IMR-90 (cell line): ENCODE results near the gene IMPDH1. TPM values are rescaled to one million over a fixed set of nuclear protein-coding genes. Genes with fewer than 3 reads are reported as not detected.

Source experiments
- ATAC-seq: fragments of 200-7000 bp; cut with Tn5 transposase; 2 replicates; pipeline ENCODE4 v1.9.1; 2020; ENCODE audit warnings: low read depth, mild to moderate bottlenecking, moderate library complexity
- BruUV-seq: library from RNA; stranded (reverse); fragments of 400-500 nt; replicated peaks from 2 replicates; lab custom pipeline; 2021; lab: Mats Ljungman, UMichigan
- CTCF ChIA-PET: fragments of 300-600 bp; formaldehyde crosslinking; extraction: SDS; loops from one replicate; lab custom pipeline; 2021; ENCODE audit warnings: antibody characterized with exemption; lab: Yijun Ruan, JAX
- POLR2A ChIA-PET: fragments of 300-600 bp; sonication (Branson Sonifier 250); formaldehyde crosslinking; loops from one replicate; lab custom pipeline; 2022; ENCODE audit warnings: antibody characterized with exemption; ENCODE audit not compliant: unreplicated experiment; lab: Charles Lee
- DNase-seq: peaks from one replicate; pipeline ENCODE4 v3.0.0; 2013
- H2AFZ ChIP-seq: replicated peaks from 2 replicates; pipeline ENCODE3; 2013; ENCODE audit warnings: low read length, mild to moderate bottlenecking; ENCODE audit not compliant: poor library complexity
- H2AK5ac ChIP-seq: 2 replicates; pipeline ENCODE4 v1.6.1; 2013; ENCODE audit warnings: low read depth, low read length, inconsistent platforms
- H2AK9ac ChIP-seq: replicated peaks from 2 replicates; pipeline ENCODE3; 2013; ENCODE audit warnings: mild to moderate bottlenecking, low read depth, low read length, moderate library complexity; ENCODE audit not compliant: poor library complexity
- H2BK120ac ChIP-seq: 2 replicates; pipeline ENCODE4 v1.6.1; 2013; ENCODE audit warnings: low read depth, low read length, inconsistent platforms
- H2BK15ac ChIP-seq: 3 replicates; pipeline ENCODE4 v1.6.1; 2013; ENCODE audit warnings: low read depth, low read length, inconsistent platforms
- H2BK20ac ChIP-seq: 2 replicates; pipeline ENCODE4 v1.6.1; 2013; ENCODE audit warnings: low read depth, mild to moderate bottlenecking, inconsistent platforms, low read length, moderate library complexity
- H2BK5ac ChIP-seq: 2 replicates; pipeline ENCODE4 v1.6.1; 2013; ENCODE audit warnings: mild to moderate bottlenecking, low read depth, low read length, inconsistent platforms; ENCODE audit not compliant: poor library complexity, severe bottlenecking
- H3K14ac ChIP-seq: replicated peaks from 2 replicates; pipeline ENCODE4 v1.6.1; 2013; ENCODE audit warnings: low read depth, low read length, inconsistent platforms
- H3K18ac ChIP-seq: 2 replicates; pipeline ENCODE4 v1.6.1; 2013; ENCODE audit warnings: low read depth, low read length, control low read depth
- H3K23ac ChIP-seq: 2 replicates; pipeline ENCODE4 v1.6.1; 2013; ENCODE audit warnings: low read depth, low read length, inconsistent platforms
- H3K27ac ChIP-seq: 2 replicates; pipeline ENCODE4 v1.5.1; 2013; ENCODE audit warnings: mild to moderate bottlenecking, control low read depth, low read length; ENCODE audit not compliant: insufficient read depth
- H3K27me3 ChIP-seq: 2 replicates; pipeline ENCODE4 v1.6.1; 2013; ENCODE audit warnings: low read length; ENCODE audit not compliant: control insufficient read depth, insufficient read depth
- H3K36me3 ChIP-seq: 2 replicates; pipeline ENCODE4 v1.6.1; 2013; ENCODE audit warnings: low read length, mixed read lengths; ENCODE audit not compliant: control insufficient read depth, insufficient read depth
- H3K4ac ChIP-seq: 2 replicates; pipeline ENCODE4 v1.6.1; 2013; ENCODE audit warnings: low read depth, low read length, inconsistent platforms
- H3K4me1 ChIP-seq: 2 replicates; pipeline ENCODE4 v1.6.1; 2013; ENCODE audit warnings: low read length, mixed read lengths; ENCODE audit not compliant: control insufficient read depth, insufficient read depth
- H3K4me2 ChIP-seq: 2 replicates; pipeline ENCODE4 v1.6.1; 2013; ENCODE audit warnings: low read depth, mild to moderate bottlenecking, control low read depth, low read length, moderate library complexity
- H3K4me3 ChIP-seq: 2 replicates; pipeline ENCODE4 v1.5.1; 2013; ENCODE audit warnings: low read depth, mild to moderate bottlenecking, control low read depth, low read length, moderate library complexity; ENCODE audit not compliant: insufficient read depth
- H3K56ac ChIP-seq: 2 replicates; pipeline ENCODE4 v1.6.1; 2013; ENCODE audit warnings: low read length, inconsistent platforms; ENCODE audit not compliant: insufficient read depth; ENCODE audit errors: extremely low read depth
- H3K79me1 ChIP-seq, 2 experiments: 2 replicates each; pipeline ENCODE4 v1.6.1; 2013; ENCODE audit warnings: low read length in 2 of 2, inconsistent platforms in 1 of 2, low read depth in 1 of 2
- H3K9ac ChIP-seq: 2 replicates; pipeline ENCODE4 v1.6.1; 2013; ENCODE audit warnings: low read depth, low read length, control low read depth
- H3K9me1 ChIP-seq: 2 replicates; pipeline ENCODE4 v1.6.1; 2013; ENCODE audit warnings: low read length, inconsistent platforms; ENCODE audit not compliant: insufficient read depth
- H3K9me3 ChIP-seq: 2 replicates; pipeline ENCODE4 v1.6.1; 2013; ENCODE audit warnings: low read length; ENCODE audit not compliant: control insufficient read depth, insufficient read depth
- H4K20me1 ChIP-seq: 2 replicates; pipeline ENCODE4 v1.6.1; 2013; ENCODE audit warnings: low read length, inconsistent platforms; ENCODE audit not compliant: insufficient read depth
- H4K5ac ChIP-seq: 2 replicates; pipeline ENCODE4 v1.6.1; 2013; ENCODE audit warnings: mild to moderate bottlenecking, low read depth, low read length, control low read depth
- H4K8ac ChIP-seq, 2 experiments: 2 replicates each; pipeline ENCODE4 v1.6.1; 2013; ENCODE audit warnings: low read depth in 2 of 2, low read length in 2 of 2, control low read depth in 1 of 2, inconsistent platforms in 1 of 2
- H4K91ac ChIP-seq: 2 replicates; pipeline ENCODE4 v1.6.1; 2013; ENCODE audit warnings: low read depth, low read length, inconsistent platforms; ENCODE audit not compliant: insufficient read depth
- BHLHE40 ChIP-seq: fragments of 150-350 bp; IDR thresholded peaks from 2 replicates; pipeline ENCODE4 v1.6.1; 2016; ENCODE audit warnings: mild to moderate bottlenecking, low read depth, low read length
- CEBPB ChIP-seq: IDR thresholded peaks from 2 replicates; pipeline ENCODE4 v1.6.1; 2012; ENCODE audit warnings: low read depth, low read length, improper control_type of control experiment
- CHD1 ChIP-seq: IDR thresholded peaks from 2 replicates; pipeline ENCODE4 v1.6.1; 2012; ENCODE audit warnings: low read depth, low read length, improper control_type of control experiment
- FOS ChIP-seq: fragments of 150-350 bp; IDR thresholded peaks from 2 replicates; pipeline ENCODE4 v1.6.1; 2016; ENCODE audit warnings: low read depth, low read length
- MAFK ChIP-seq: IDR thresholded peaks from 2 replicates; pipeline ENCODE4 v1.6.1; 2012; ENCODE audit warnings: low read depth, low read length, improper control_type of control experiment
- MAZ ChIP-seq: IDR thresholded peaks from 2 replicates; pipeline ENCODE4 v1.6.1; 2012; ENCODE audit warnings: low read depth, mild to moderate bottlenecking, low read length, improper control_type of control experiment, moderate library complexity, borderline replicate concordance
- MXI1 ChIP-seq: IDR thresholded peaks from 2 replicates; pipeline ENCODE4 v1.6.1; 2012; ENCODE audit warnings: low read depth, mild to moderate bottlenecking, low read length, moderate library complexity, borderline replicate concordance
- NFE2L2 ChIP-seq: fragments of 150-350 bp; IDR thresholded peaks from 2 replicates; pipeline ENCODE4 v1.6.1; 2016; ENCODE audit warnings: low read depth, mild to moderate bottlenecking, low read length
- POLR2A ChIP-seq: IDR thresholded peaks from 2 replicates; pipeline ENCODE4 v1.6.1; 2012; ENCODE audit warnings: mild to moderate bottlenecking, low read depth, low read length
- RAD21 ChIP-seq: IDR thresholded peaks from 2 replicates; pipeline ENCODE4 v1.6.1; 2012; ENCODE audit warnings: low read length, improper control_type of control experiment
- RCOR1 ChIP-seq: IDR thresholded peaks from 2 replicates; pipeline ENCODE4 v1.6.1; 2012; ENCODE audit warnings: mild to moderate bottlenecking, low read length, improper control_type of control experiment; ENCODE audit not compliant: insufficient replicate concordance
- RFX5 ChIP-seq: IDR thresholded peaks from 2 replicates; pipeline ENCODE4 v1.8.0; 2012; ENCODE audit warnings: low read depth, mild to moderate bottlenecking, low read length, moderate library complexity
- SMC3 ChIP-seq: fragments of 150-350 bp; IDR thresholded peaks from 2 replicates; pipeline ENCODE4 v1.6.1; 2016; ENCODE audit warnings: low read depth, mild to moderate bottlenecking, antibody characterized with exemption, low read length, moderate library complexity
- dilution Hi-C: fragments of 300-500 bp; cut with HindIII; formaldehyde crosslinking; loops from one replicate; pipeline ENCODE4 v1.14.3; 2018; ENCODE audit warnings: low sequenced_read_pairs; ENCODE audit not compliant: unreplicated experiment
- in situ Hi-C: fragments of 300-500 bp; cut with MboI; formaldehyde crosslinking; loops from 3 replicates; pipeline ENCODE4 v1.14.3; 2019; ENCODE audit warnings: low sequenced_read_pairs, inconsistent platforms, mixed read lengths
- intact Hi-C: fragments of 100-400 bp; cut with micrococcal nuclease; formaldehyde crosslinking; loops from 2 replicates; pipeline ENCODE4 v1.10.0; 2022
- polyA plus RNA-seq, 3 experiments: library from polyadenylated mRNA; depleted of rRNA; stranded (reverse); fragments of >200 nt; gene quantifications; 2 replicates each; pipeline ENCODE4 v1.2.3, GENCODE V29; 2012; ENCODE audit warnings: low replicate concordance in 1 of 3
- total RNA-seq: library from RNA; depleted of rRNA; stranded (reverse); fragments of >200 nt; gene quantifications from 2 replicates; pipeline ENCODE4 v1.2.3, GENCODE V29; 2012
- TF ChIP-seq, protein P1 (sequence below): fragments of 150-350 bp; IDR thresholded peaks from 2 replicates; pipeline ENCODE4 v1.6.1; 2016; ENCODE audit warnings: low read depth, mild to moderate bottlenecking, low read length, moderate library complexity, borderline replicate concordance
- TF ChIP-seq, protein P2 (sequence below): fragments of 150-350 bp; IDR thresholded peaks from 2 replicates; pipeline ENCODE4 v1.6.1; 2017; ENCODE audit warnings: mild to moderate bottlenecking, antibody characterized with exemption, low read length, low read depth
- TF ChIP-seq, protein P3 (sequence below): conservative IDR thresholded peaks from 2 replicates; pipeline ENCODE4 v1.5.1; 2012; ENCODE audit warnings: mild to moderate bottlenecking, low read depth, low read length, improper control_type of control experiment

IMPDH1 gene
- total and polyA plus RNA-seq, 2 of the 4 experiments (the other 2 are of a cell fraction), result 49.5 to 69.3 TPM

DNA sequence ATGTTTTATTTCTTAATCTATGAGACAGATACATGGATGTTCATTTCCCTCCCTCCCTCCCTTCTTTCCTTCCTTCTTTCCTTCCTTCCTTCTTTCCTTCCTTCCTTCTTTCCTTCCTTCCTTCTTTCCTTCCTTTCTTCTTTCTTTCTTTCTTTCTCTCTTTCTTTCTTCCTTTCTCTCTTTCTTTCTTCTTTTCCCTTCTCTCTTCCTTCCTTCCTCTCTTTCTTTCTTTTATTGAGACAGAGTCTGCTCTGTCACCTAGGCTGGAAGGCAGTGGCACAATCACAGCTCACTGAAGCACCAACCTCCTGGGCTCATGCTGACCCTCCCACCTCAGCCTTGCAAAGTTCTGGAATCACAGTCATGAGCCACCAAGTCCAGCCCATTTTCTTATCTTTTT is 42.8 kb downstream of the IMPDH1 start:
- Histone ChIP-seq H3K4me2 (no peak overlapping the region), H3K36me3 (no peaks in the 10 kb centered on the region), H3K9me3 (no peaks in the 10 kb centered on the region), H4K20me1 (0 out of 2 replicates have a peak, but pooled peaks cover 3% of the 10 kb centered on the region), H3K56ac (no peak overlapping the region), H2AK5ac (no peak overlapping the region), H2AFZ (no peak overlapping the region), H3K4me1 (no peaks in the 10 kb centered on the region), H2AK9ac (no peak overlapping the region), H2BK20ac (no peak overlapping the region), H2BK5ac (no peak overlapping the region), H3K18ac (no peak overlapping the region), H3K79me1 (no peaks in the 10 kb centered on the region), H3K23ac (no peak overlapping the region), H3K27ac (no peak overlapping the region), H3K4me3 (no peak overlapping the region), H4K5ac (no peak overlapping the region), H3K9ac (no peak overlapping the region), H3K9me1 (no peaks in the 10 kb centered on the region), H3K27me3 (peaks cover 48% of the 10 kb centered on the region), H3K14ac (no peak overlapping the region), H4K8ac (no peak overlapping the region), H4K91ac (no peak overlapping the region), H3K4ac (no peak overlapping the region), H2BK120ac (no peak overlapping the region), H2BK15ac (no peak overlapping the region)
- no TSS peak for BruUV-seq
- ChIA-PET CTCF (no interaction called here), POLR2A (no interaction called here)
- dilution Hi-C loops, result no loop called here
- in situ Hi-C loops, result no loop called here
- intact Hi-C loops, result no loop called here
- no peak for DNase-seq
- TF ChIP-seq FOS, result no peak
- TF ChIP-seq, protein P1, sequence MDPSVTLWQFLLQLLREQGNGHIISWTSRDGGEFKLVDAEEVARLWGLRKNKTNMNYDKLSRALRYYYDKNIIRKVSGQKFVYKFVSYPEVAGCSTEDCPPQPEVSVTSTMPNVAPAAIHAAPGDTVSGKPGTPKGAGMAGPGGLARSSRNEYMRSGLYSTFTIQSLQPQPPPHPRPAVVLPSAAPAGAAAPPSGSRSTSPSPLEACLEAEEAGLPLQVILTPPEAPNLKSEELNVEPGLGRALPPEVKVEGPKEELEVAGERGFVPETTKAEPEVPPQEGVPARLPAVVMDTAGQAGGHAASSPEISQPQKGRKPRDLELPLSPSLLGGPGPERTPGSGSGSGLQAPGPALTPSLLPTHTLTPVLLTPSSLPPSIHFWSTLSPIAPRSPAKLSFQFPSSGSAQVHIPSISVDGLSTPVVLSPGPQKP, result no peak
- TF ChIP-seq, protein P2, sequence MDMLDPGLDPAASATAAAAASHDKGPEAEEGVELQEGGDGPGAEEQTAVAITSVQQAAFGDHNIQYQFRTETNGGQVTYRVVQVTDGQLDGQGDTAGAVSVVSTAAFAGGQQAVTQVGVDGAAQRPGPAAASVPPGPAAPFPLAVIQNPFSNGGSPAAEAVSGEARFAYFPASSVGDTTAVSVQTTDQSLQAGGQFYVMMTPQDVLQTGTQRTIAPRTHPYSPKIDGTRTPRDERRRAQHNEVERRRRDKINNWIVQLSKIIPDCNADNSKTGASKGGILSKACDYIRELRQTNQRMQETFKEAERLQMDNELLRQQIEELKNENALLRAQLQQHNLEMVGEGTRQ, result no peak
- no peak for TF ChIP-seq BHLHE40
- TF ChIP-seq, protein P3, sequence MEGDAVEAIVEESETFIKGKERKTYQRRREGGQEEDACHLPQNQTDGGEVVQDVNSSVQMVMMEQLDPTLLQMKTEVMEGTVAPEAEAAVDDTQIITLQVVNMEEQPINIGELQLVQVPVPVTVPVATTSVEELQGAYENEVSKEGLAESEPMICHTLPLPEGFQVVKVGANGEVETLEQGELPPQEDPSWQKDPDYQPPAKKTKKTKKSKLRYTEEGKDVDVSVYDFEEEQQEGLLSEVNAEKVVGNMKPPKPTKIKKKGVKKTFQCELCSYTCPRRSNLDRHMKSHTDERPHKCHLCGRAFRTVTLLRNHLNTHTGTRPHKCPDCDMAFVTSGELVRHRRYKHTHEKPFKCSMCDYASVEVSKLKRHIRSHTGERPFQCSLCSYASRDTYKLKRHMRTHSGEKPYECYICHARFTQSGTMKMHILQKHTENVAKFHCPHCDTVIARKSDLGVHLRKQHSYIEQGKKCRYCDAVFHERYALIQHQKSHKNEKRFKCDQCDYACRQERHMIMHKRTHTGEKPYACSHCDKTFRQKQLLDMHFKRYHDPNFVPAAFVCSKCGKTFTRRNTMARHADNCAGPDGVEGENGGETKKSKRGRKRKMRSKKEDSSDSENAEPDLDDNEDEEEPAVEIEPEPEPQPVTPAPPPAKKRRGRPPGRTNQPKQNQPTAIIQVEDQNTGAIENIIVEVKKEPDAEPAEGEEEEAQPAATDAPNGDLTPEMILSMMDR, result no peak
- TF ChIP-seq RAD21, result no peak
- no peak for TF ChIP-seq NFE2L2
- TF ChIP-seq MAZ, result no peak
- TF ChIP-seq CHD1, result no peak
- TF ChIP-seq MAFK, result no peak
- TF ChIP-seq RCOR1, result no peak
- no peak for TF ChIP-seq MXI1
- TF ChIP-seq POLR2A, result no peak
- TF ChIP-seq SMC3, result no peak
- TF ChIP-seq RFX5, result no peak
- TF ChIP-seq CEBPB, result no peak
- no peak for ATAC-seq
